ENCODE data around the gene LSMEM2.

DNA sequence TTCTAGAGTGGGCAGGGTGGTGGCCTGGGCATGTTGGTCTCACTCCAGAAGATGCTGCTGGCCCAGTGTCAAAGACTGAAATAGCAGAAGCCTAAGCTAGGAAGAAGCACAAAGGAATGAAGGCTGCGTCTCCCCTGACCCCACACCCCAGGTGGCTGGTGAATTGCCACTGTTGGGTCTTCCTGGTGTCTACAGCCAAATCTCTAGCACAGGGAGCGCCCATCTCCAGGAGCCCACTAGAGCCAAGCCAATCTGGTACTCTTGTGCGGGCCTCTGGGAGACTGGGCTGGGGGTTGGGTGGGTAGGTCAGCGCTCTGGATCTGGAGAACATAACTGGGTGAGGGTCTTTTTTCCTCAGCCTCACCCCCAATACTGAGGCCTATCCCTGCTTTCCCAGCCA lies 48.2 kb downstream of the LSMEM2 start:
- no peak for TF ChIP-seq POLR2AphosphoS5 (IDR thresholded peaks at IDR 0.05; ENCODE audit: borderline replicate concordance, low read depth, low read length)
- no peak for TF ChIP-seq EZH2 (IDR thresholded peaks at IDR 0.05)

All from SK-N-MC (cell line).